Inferior parietal cortex (tissue), 1 donor: ENCODE results near the gene PGBD5.

Experiments used
- DNase-seq: peaks from one replicate; pipeline ENCODE4 v3.0.0-alpha.2; 2016; ENCODE audit errors: extremely low spot score

Gene PGBD5

DNA sequence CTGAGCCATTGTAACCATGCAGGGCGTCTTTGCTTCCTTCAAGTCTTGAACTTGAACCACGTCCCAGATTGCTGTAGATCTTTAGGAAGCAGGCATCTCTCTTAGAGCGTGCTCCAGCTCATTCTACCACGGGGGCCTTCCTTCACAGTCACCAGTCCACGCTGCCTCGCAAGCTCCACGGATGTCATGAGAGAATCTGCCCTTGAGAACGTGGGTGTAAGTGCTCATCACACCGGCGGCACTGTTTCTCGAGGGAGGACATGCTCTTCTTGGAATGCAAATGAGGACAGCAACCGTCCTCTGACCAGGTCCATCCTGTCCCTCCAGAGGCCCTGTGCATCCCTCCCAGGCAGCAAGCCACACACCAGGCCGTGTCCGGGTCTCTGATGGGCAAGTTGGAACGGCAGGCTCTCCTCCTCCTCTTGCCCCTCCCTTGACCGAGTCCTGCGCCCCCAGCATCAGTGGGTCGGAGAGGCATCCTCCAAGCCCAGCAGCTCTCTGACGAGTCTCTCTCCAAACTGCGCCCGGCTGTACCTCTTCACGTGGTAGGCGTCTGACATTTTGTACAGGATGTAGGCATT, 103.1 kb downstream of the PGBD5 start:
- DNase-seq, result no peak

DNA sequence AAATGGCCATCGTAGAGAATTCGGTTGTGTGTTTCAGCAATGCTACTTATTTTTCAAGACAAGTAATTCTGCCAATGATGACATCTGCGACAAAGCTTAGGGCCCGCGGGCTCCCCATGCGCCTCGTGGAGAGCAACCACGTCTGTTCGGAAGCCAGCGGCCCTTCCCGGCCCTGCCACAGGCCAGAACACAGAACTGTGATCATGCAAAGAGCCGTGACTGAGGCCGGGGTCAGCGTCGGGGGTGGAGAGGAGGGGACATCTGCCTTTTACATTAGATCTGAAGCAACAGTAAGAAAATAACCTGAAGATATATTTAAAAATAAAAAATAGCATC, 103.7 kb downstream of the PGBD5 start:
- no peak for DNase-seq

DNA sequence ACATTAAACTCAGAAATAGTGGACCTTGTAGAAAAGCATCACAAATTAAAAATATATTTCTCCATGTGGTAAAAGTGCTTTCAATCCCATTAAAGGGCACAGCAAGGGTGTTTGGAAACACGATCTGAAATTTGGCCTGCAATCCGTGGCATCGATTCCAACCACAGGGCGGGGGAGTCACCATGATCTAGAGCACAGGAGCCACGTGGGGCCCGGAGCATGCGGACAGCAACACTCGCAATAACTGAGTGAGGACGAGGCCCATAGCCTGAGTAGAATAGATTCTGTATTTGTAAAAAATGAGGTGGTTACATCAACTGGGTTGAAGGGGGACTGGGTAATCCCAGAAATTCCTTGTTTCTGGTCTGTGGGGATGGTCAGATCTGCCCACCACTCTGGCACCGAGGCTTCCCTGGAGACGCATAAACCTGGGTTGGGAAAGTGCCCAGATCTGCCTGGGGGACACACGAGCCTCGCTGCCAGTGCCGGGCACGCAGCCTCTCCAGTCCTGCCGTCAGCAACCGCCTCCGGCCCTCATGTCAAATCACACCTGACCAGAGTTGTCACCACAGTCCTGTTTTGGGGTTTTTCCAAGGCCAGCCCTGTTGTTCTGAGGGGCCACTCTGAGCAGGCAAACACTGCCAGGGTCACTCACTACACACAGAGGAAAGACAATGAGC, 104.3 kb downstream of the PGBD5 start:
- DNase-seq, result no peak

DNA sequence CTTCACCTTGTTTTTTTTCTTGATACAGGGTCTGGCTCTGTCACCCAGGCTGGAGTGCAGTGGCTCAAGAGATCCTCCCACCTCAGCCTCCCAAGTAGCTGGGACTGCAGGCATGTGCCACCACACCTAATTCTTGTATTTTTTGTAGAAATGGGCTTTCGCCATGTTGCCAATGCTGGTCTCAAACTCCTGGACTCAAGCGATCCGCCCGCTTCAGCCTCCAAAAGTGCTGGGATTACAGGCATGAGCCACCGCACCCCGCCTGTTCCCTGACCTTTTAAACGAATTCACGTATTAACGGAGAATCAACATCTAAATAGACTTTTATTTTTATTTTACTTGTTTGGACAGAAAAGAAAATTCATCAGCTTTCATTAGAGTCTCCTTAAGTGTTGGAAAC, 104.8 kb downstream of the PGBD5 start:
- DNase-seq, result no peak

DNA sequence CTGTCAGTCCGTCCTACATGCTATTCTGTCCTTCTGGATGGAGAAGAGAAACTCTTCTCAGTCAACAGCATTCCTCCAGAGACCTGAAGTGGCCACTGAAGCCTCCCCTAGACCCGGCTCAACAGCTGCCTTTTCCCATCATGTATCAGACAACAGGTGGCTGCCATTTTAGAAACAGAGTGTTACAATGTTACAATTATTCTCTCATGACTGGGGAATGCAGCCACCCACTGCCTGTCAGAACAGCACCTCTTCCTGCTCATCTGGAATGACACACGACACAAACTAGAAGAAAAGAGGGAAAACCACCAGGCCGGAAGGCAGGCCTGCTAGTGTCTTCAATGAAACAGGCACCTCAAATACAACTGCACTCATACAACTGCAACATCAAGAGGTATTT, 105.3 kb downstream of the PGBD5 start:
- no peak for DNase-seq

DNA sequence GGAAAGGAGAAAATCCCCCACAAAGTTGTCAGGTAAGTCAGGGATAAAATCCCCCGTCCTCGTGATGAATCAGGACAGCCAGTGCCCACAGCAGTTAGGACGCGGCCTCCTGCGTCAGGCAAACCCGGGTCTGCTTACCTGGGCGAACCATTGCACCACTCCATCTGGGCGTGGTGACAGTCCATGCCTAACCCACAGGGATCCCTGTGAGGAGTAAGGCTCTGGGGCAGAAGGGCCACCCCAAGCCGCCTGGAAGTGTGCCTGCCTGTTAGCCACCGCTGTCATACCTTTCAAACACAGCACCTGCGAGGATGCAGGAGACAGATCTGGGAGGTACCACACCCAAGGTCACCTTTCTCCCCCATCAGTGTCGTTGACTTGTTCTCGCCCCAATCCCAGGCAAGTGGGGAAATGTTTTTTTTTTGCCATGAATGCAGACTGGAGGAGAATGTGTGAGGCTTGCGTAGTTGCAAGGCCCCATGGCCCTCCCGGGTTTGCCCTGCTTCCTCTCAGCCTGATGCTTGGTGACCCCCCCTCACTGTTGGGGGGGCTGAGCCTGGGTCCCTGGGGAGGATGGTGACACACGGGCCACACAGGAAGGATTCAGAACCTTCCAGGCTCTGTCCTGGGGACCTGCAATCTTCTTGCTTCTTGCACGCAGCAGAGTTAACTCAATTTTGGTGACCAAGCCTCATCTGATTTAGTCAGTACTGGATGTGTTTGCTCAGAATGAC, 107.0 kb downstream of the PGBD5 start:
- no peak for DNase-seq

DNA sequence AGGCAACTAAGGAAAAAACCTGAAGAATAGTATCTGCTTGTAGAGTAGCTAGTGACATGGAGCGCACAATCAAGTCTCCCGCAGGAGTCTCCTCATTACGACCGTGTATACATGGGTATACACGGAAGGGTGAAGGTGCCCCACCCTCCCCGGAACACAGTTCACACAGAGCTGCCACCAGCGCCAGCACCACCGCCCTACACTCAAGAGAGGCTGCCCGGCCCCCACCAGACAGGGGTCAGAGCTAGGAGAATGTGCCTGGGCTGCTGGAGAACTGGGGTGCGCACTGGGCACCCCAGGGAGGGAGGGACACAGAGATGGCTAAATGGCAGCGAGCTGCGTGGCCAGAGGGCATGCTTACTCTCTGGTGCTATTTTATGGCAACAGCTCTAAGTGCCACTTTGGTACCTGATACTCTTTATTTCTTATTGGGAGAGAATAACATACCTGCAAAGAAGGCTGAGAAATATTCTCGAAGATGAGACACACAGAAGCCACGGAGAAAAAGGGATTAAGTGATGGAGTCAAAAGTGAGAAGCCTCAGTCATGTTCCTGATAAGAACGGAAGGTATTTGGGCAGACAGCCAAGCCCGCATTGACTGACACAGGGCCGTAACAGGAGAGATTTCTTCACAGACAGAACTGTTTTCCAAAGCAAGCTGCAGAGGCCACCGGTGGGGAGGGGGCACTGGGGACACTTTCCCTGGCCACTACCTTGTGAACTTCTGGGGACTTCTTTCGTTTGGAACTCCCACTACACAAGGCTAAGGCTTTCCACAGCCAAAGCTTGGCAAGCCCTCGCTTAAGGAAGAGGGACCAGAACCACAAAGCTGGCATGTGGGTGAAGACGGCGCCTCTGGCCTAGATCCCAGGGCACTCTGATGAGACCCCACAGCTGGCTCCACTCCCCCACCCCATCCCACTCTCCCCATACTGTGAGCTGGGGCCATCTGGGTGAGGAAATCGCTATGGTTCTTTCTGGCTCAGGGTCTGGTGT, 108.0 kb downstream of the PGBD5 start:
- DNase-seq, result no peak

DNA sequence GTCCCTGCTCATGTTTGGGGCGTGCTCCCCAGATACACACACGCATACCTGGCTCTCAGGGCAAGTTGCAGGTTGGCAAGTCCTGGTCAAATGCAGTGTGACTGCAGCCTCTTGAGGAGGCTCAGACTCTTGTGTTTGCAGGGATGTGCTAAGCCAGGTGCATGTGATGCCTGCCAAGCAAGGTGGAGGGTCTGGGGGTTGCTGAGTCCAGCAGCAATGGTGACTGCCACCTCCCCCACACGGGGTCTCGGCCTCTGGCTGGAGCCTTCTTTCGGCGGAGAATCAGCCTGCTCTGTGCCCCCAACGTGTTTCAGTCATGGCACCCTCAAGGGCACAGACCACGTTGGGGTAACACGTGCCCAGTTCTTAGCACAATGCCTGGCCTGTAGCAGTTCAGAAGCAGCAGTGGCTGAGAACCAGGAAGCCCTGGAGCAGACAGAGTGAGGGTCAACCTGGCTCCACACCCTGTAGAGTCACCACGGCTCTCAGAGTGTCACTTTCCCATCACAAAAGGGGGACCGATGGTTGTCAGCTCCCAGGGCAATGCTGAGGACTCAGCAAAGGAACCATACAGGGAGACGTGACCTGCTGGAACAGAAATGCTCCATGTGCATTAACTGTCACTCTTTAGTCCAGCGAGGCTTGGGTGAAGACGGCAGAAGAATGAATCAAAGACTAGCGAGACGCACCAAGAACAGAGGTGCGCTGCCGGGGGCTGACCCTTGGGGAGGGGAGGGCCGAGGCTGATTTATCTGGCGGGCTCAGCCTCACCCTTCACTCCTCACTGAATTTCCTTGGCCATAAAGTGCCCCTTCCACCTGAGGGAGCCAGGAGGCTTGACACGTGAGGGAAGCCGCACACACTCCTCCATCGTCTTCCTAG, 109.0 kb downstream of the PGBD5 start:
- no peak for DNase-seq

DNA sequence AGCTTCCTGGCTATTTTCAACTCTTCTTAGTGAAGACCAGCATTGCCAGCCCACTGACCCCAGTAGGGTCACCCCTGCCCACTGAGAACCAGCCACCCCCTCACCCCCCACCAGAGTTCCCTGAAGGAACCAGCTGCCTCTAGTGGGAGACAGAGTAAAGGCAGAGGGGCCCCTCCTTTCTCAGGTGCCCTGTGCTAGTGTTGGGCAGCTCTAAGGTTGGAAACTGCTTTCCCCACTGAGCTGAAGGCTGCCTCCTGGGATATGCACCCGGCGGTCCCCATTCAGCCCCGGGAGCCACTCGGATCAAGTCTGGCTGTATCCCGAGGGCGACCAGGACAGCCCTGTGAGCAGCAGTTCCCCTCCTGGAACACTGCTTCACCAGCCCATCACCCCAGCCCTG, 111.0 kb downstream of the PGBD5 start:
- no peak for DNase-seq

DNA sequence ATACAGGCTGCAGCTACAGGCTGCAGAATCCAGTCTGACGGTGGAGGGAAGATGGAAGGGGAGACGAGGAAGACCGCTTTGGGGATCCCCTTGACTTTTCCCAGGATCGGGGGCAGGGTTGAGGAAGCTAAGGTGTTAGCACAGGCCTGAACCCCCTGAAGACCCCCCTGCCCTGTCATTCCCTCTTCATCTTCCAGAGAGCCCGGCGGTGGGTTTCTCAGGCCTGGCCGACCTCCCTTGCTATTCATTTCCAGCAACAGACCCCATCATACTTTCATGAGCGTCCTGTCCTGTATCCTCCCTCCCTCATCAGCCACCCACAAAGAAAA, 112.0 kb downstream of the PGBD5 start:
- no peak for DNase-seq

DNA sequence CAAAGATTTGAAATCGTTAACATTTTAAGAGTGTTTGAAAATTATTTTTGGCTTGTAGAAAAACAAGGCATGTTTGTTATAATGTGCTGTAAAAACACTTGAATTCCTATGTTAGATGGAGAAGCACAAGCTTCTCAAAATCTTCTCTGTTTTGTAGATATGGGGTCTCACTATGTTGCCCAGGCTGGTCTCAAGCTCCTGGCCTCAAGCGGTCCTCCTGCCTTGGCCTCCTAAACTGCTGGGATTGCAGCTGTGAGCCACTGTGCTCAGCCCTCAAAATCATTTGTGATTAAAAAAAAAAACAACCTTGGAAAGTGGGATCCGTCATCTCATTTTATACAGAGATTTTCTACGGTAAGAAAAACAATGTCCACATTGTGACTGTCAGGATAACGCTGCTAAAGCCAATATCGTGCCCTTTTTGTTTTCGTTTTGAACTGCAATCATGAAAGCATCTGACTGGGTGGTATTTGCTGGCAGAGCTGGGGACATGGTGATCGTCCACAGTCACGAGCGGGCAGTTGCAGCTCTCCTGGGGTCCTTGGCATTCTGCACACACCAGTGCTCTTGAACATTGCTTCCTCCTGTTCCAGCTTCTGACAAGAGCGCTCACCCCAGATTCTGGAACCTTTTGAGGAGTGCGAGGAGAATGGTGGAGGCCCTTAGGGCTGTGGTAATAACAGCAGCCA, 112.5 kb downstream of the PGBD5 start:
- no peak for DNase-seq

DNA sequence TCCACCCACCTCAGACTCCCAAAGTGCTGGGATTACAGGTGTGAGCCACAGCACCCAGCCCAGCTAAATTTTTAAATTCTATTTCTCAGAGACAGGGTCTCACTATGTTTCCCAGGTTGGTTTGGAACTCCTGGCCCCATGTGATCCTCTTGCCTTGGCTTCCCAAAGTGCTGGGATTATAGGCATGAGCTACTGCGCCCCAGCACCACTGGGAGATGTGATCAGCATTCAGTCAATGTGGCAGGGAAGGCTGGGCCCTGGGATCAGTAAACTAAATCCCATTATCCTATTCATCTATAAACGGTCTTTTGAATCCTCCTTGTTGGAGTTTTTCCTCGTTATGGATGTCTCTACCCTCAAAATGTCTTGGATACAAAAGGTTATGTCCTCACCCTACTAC, 113.5 kb downstream of the PGBD5 start:
- no peak for DNase-seq

DNA sequence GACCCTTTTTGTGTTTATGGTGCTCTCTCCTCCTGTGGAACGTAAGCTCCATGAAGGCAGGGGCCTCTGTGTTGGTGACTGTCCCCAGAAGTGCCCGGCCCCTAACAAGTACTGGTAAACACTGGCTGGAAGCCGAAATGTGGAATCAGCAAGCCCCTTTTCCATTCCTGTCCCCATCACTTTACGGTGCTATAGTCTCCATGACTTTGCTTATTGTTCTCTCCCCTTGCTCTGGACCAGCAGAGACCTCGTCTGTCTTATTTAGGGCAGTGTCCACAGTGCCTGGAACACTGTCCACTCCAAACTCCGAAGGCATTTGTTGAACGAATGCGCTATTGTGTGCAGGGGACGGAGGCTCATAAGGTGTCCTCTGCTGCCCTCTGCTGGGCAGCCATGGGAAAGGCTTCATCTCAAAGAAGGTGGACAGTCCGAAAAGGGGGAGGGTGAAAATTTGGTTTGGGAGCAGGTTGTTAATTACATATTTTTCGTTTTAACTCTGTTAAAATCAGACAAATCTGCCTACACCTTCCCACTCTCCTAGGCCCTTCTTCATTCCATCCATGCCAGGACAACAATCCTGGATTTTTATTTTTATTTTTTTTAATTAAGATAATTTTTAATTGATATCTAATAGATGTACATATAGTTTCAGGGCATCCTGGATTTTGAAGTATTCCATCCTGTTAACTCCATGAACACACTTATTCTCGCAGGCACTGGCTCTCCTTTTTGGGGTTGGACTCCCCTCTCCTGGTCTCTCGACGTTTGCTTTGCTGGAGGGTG, 115.6 kb downstream of the PGBD5 start:
- peak; percentile 94 for DNase-seq

DNA sequence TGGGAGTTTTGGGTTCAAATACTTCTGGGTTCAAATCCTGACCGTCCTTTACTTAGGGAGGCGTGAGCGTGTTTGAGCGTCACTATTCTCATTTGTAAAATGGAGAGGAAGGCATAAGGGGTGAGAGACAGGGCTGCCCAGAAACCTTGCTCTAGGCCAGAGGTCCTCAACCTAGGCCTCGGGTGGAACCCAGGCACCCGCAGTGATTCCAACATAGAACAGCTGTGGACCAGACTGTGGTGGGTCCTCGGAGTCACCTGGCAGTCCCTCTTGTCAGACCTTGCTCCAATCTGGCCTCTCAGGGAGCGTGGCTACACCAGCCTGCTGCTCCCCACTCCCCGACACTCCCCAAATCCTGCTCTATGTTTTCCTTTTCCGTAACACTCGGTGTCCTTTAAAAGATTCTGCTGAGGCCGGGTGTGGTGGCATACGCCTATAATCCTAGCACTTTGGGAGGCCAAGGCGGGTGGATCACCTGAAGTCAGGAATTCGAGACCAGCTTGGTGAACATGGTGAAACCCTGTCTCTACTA, 116.4 kb downstream of the PGBD5 start:
- DNase-seq, result no peak

DNA sequence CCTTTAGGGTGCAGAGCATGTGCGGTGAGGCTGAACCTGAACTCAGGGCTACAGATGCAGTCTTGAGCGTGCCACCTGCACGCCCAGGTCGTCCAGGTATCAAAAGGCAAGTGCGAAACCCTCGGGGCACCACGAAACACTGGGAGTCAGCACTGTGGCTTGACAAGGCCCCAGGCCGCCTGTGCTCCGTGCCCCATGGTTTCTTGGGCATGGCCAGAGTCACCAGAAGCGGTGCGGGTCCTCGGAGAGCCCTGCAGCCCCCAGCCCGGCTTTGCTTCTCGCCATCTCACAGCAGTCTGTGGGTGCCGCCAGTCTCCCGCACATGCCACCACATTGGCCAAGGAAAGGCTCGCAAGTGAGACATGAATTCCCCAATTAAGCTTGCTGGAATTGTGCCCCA, 117.3 kb downstream of the PGBD5 start:
- no peak for DNase-seq

DNA sequence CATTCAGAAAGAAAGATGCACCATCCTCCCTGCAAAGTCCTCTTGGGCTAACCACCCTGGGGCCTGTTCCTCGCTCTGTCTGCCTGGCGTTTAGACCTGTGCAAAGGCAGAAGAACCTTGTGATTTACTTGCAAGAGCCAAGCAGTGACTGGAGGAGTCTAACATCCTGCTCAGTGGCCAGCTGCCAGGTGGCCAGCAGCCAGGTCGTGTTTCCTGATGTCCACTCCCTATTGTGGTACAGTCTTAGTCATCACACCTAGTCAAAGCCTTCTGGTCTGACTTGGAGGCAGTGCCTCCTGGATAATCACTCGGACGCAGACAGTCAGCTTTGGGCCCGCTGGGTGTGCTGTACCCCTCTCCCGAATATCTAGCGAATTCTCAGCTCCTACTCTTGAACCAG, 118.1 kb downstream of the PGBD5 start:
- no peak for DNase-seq

DNA sequence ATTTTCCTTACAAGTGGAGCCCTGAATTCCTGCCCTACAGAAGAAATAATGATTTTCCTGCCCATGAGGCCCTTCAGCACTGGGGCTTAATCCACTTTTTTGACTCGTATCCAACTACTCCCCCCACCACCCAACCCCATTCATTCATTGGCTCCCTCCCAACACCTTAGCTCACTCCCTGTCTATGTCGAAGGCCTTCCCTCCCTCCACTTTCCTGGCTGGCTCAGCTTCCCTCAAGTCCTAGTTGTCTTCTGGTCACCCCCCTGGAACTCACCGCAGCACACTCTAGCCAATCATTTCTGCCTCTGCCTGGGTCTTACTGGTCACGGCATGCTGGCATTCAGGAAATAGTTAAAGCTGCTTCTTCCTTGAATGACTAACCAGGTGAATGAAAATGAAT, 118.9 kb downstream of the PGBD5 start:
- no peak for DNase-seq

DNA sequence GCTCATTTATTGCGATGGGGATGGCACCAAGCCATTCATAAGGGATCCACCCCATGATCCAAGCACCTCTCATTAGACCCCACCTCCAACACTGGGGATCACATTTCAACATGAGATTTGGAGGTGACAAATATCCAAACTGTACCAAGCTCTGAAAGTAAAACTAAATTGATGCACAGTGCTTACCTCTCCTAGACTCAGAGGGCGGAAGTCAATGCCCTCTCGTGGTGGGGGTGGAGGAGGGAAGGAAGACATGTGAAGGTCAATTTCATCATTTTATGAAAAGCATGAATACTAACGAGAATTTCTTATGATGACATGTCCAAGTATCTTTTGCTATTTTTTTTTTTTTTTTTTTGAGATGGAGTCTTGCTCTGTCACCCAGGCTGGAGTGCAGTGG, 120.0 kb downstream of the PGBD5 start:
- no peak for DNase-seq

DNA sequence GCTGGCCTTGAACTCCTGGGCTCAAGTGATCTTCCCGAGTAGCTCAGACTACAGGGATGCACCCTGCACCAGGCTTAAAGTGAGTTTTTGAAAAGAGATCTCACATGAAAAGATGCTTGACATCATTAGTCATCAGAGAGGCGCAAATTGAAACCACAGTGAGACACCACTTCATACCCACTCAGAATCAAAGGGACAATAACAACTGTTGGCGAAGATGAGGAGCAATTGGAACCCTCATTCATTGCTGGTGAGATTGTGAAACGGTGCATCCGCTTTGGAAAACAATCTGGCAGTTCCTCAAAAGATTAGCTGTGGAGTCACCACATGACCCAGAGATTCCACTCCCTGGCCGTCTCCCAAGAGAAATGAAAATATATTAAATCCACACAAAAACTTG, 122.3 kb downstream of the PGBD5 start:
- no peak for DNase-seq

DNA sequence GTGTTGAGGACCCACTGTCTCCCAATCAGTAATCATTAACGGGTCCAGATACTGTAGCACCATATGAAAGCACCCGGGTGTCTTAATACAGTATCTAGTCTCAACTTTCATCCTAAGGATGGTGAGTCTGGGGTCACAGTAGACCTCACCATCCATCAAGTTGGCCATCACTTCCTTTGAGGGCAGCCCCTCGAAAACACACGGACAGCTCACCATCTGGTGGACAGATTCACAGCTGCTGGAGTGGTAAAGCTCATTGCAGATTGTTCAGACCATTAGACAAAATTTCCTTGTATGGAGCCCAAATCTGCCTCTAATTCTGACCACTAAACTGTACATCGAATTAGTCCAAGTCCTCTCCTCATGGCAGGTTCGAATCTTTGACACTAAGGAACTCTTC, 123.1 kb downstream of the PGBD5 start:
- DNase-seq, result no peak
